ENCODE measurements around the gene DHDH.
"Not testable (repeated sequence)": the region's sequence is repeated elsewhere in the genome, so short reads cannot be mapped to it uniquely, and the experiment has no call there.

The DHDH gene

GRCh38 chr19:48922548-48923490, 10.7 kb upstream of the DHDH start:
- Histone ChIP-seq H3K4ac (ENCODE audit: low read depth, low read length) (no peak overlapping the region), H3K9ac (ENCODE audit: low read length) (no peak overlapping the region), H3K23ac (ENCODE audit: low read length) (no peak overlapping the region), H4K5ac (ENCODE audit: low read length) (no peak overlapping the region), H4K8ac (ENCODE audit: low read depth, low read length) (no peak overlapping the region), H3K36me3 (ENCODE audit: control insufficient read depth, insufficient read depth, low read length) (peaks cover 2% of the 10 kb centered on the region), H3K4me3 (ENCODE audit: low read length) (no peak overlapping the region), H3K4me1 (ENCODE audit: control insufficient read depth, low read depth, low read length) (no peaks in the 10 kb centered on the region), H2BK120ac (ENCODE audit: low read depth, low read length) (no peak overlapping the region), H2BK5ac (ENCODE audit: low read length) (no peak overlapping the region), H3K27me3 (ENCODE audit: insufficient read depth, low read length, poor library complexity) (no peaks in the 10 kb centered on the region), H3K79me1 (ENCODE audit: low read length) (no peaks in the 10 kb centered on the region), H2BK15ac (replicated peaks; ENCODE audit: low read depth) (no peak overlapping the region), H3K4me2 (ENCODE audit: low read length) (no peak overlapping the region), H2AK5ac (ENCODE audit: low read length) (no peak overlapping the region), H3K79me2 (ENCODE audit: control insufficient read depth, insufficient read depth, low read length) (no peaks in the 10 kb centered on the region), H3K27ac (ENCODE audit: low read depth, low read length) (no peak overlapping the region), H3K18ac (ENCODE audit: low read length) (no peak overlapping the region), H3K56ac (ENCODE audit: low read length) (no peak overlapping the region)
- DNase-seq, result no peak
- no CpG with 5 or more reads among the region's 18 CpGs for WGBS (ENCODE audit: extremely low coverage, insufficient coverage, low lambda C conversion rate)

DNA sequence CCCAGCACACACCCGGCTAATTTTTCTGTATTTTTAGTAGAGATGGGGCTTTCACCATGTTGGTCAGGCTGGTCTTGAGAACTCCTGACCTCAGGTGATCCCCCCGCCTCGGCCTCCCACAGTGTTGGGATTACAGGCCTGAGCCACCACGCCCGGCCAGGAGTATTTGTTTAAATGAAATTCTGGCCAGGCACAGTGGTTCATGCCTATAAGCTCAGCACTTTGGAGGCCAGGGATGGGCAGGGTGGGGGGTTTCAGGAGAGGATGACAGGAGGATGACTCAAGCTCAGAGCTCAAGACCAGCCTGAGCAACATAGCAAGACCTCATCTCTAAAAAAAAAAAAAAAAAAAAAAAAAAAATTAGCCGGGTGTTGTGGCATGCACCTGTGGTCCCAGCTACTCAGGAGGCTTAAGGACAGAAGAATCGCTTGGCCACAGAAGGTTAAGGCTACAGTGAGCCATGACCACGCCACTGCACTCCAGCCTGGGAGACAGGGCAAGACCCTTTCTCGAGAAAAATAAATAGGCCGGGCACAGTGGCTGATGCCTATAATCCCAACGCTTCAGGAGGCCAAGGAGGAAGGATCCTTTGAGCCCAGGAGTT, 8.2 kb upstream of the DHDH start:
- Histone ChIP-seq H4K5ac (ENCODE audit: low read length) (no peak overlapping the region), H3K4me2 (ENCODE audit: low read length) (no peak overlapping the region), H3K56ac (ENCODE audit: low read length) (no peak overlapping the region), H2BK120ac (ENCODE audit: low read depth, low read length) (no peak overlapping the region), H3K4ac (ENCODE audit: low read depth, low read length) (no peak overlapping the region), H3K27ac (ENCODE audit: low read depth, low read length) (no peak overlapping the region), H2BK15ac (replicated peaks; ENCODE audit: low read depth) (no peak overlapping the region), H3K79me1 (ENCODE audit: low read length) (no peaks in the 10 kb centered on the region), H3K79me2 (ENCODE audit: control insufficient read depth, insufficient read depth, low read length) (no peaks in the 10 kb centered on the region), H3K27me3 (ENCODE audit: insufficient read depth, low read length, poor library complexity) (no peaks in the 10 kb centered on the region), H3K18ac (ENCODE audit: low read length) (no peak overlapping the region), H3K23ac (ENCODE audit: low read length) (no peak overlapping the region), H4K8ac (ENCODE audit: low read depth, low read length) (no peak overlapping the region), H2AK5ac (ENCODE audit: low read length) (no peak overlapping the region), H3K4me3 (ENCODE audit: low read length) (no peak overlapping the region), H3K4me1 (ENCODE audit: control insufficient read depth, low read depth, low read length) (no peaks in the 10 kb centered on the region), H2BK5ac (ENCODE audit: low read length) (no peak overlapping the region), H3K9ac (ENCODE audit: low read length) (no peak overlapping the region), H3K36me3 (ENCODE audit: control insufficient read depth, insufficient read depth, low read length) (peaks cover 2% of the 10 kb centered on the region)
- WGBS (ENCODE audit: extremely low coverage, insufficient coverage, low lambda C conversion rate), result no CpG with 5 or more reads among the region's 11 CpGs
- peak; percentile 26 for DNase-seq

GRCh38 chr19:48925890-48926289, 7.6 kb upstream of the DHDH start:
- H4K5ac ChIP-seq (ENCODE audit: low read length); H3K4ac ChIP-seq (ENCODE audit: low read depth, low read length); H3K18ac ChIP-seq (ENCODE audit: low read length); H3K56ac ChIP-seq (ENCODE audit: low read length); H3K27me3 ChIP-seq (ENCODE audit: insufficient read depth, low read length, poor library complexity); H3K4me3 ChIP-seq (ENCODE audit: low read length); H2AK5ac ChIP-seq (ENCODE audit: low read length); H3K9ac ChIP-seq (ENCODE audit: low read length); H3K36me3 ChIP-seq (ENCODE audit: control insufficient read depth, insufficient read depth, low read length); H4K8ac ChIP-seq (ENCODE audit: low read depth, low read length); H3K4me1 ChIP-seq (ENCODE audit: control insufficient read depth, low read depth, low read length); H3K79me2 ChIP-seq (ENCODE audit: control insufficient read depth, insufficient read depth, low read length); DNase-seq; H3K27ac ChIP-seq (ENCODE audit: low read depth, low read length); H2BK120ac ChIP-seq (ENCODE audit: low read depth, low read length); H3K4me2 ChIP-seq (ENCODE audit: low read length); H3K79me1 ChIP-seq (ENCODE audit: low read length); H2BK15ac ChIP-seq (replicated peaks; ENCODE audit: low read depth); H2BK5ac ChIP-seq (ENCODE audit: low read length); H3K23ac ChIP-seq (ENCODE audit: low read length): not testable (repeated sequence)
- no CpG with 5 or more reads among the region's 8 CpGs for WGBS (ENCODE audit: extremely low coverage, insufficient coverage, low lambda C conversion rate)

- no peaks in the 10 kb centered on the region for H3K79me2 ChIP-seq (ENCODE audit: control insufficient read depth, insufficient read depth, low read length)
- H4K5ac ChIP-seq (ENCODE audit: low read length), result no peak overlapping the region
- H2BK120ac ChIP-seq (ENCODE audit: low read depth, low read length), result no peak overlapping the region
- no peaks in the 10 kb centered on the region for H3K27me3 ChIP-seq (ENCODE audit: insufficient read depth, low read length, poor library complexity)
- H2BK15ac ChIP-seq (replicated peaks; ENCODE audit: low read depth), result no peak overlapping the region
- H3K56ac ChIP-seq (ENCODE audit: low read length), result no peak overlapping the region
- DNase-seq, result no peak
- H2AK5ac ChIP-seq (ENCODE audit: low read length), result no peak overlapping the region
- H2BK5ac ChIP-seq (ENCODE audit: low read length), result no peak overlapping the region
- H4K8ac ChIP-seq (ENCODE audit: low read depth, low read length), result no peak overlapping the region
- H3K36me3 ChIP-seq (ENCODE audit: control insufficient read depth, insufficient read depth, low read length), result no peaks in the 10 kb centered on the region
- no peak overlapping the region for H3K27ac ChIP-seq (ENCODE audit: low read depth, low read length)
- no peak overlapping the region for H3K4me2 ChIP-seq (ENCODE audit: low read length)
- H3K18ac ChIP-seq (ENCODE audit: low read length), result no peak overlapping the region
- no peak overlapping the region for H3K23ac ChIP-seq (ENCODE audit: low read length)
- no peak overlapping the region for H3K9ac ChIP-seq (ENCODE audit: low read length)
- H3K4me1 ChIP-seq (ENCODE audit: control insufficient read depth, low read depth, low read length), result no peaks in the 10 kb centered on the region
- no peak overlapping the region for H3K4me3 ChIP-seq (ENCODE audit: low read length)
- H3K4ac ChIP-seq (ENCODE audit: low read depth, low read length), result no peak overlapping the region
- WGBS (ENCODE audit: extremely low coverage, insufficient coverage, low lambda C conversion rate), result no CpG with 5 or more reads among the region's 10 CpGs
- H3K79me1 ChIP-seq (ENCODE audit: low read length), result no peaks in the 10 kb centered on the region
These were observed 6.6 kb upstream of the DHDH start for GRCh38 chr19:48926909-48927308.

DNA sequence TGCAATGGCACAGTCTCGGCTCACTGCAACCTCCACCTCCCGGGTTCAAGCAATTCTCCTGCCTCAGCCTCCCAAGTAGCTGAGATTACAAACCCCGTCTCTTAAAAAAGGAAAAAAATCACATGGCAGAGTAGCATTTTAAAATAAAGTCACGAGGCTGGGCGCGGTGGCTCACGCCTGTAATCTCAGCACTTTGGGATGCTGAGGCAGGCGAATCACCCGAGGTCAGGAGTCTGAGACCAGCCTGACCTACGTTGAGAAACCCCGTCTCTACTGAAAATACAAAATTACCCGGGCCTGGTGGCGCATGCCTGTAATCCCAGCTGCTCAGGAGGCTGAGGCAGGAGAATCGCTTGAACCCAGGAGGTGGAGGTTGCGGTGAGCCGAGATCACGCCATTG, 5.8 kb upstream of the DHDH start:
- not testable (repeated sequence) for H2AK5ac ChIP-seq (ENCODE audit: low read length); H3K36me3 ChIP-seq (ENCODE audit: control insufficient read depth, insufficient read depth, low read length); H3K79me2 ChIP-seq (ENCODE audit: control insufficient read depth, insufficient read depth, low read length); H3K27ac ChIP-seq (ENCODE audit: low read depth, low read length); H3K79me1 ChIP-seq (ENCODE audit: low read length); H3K4me2 ChIP-seq (ENCODE audit: low read length); H2BK5ac ChIP-seq (ENCODE audit: low read length); H3K4ac ChIP-seq (ENCODE audit: low read depth, low read length); H4K5ac ChIP-seq (ENCODE audit: low read length); H3K18ac ChIP-seq (ENCODE audit: low read length); H3K56ac ChIP-seq (ENCODE audit: low read length); H3K4me3 ChIP-seq (ENCODE audit: low read length); H3K4me1 ChIP-seq (ENCODE audit: control insufficient read depth, low read depth, low read length); H3K27me3 ChIP-seq (ENCODE audit: insufficient read depth, low read length, poor library complexity); H2BK15ac ChIP-seq (replicated peaks; ENCODE audit: low read depth); H4K8ac ChIP-seq (ENCODE audit: low read depth, low read length); H3K23ac ChIP-seq (ENCODE audit: low read length); H2BK120ac ChIP-seq (ENCODE audit: low read depth, low read length); H3K9ac ChIP-seq (ENCODE audit: low read length); DNase-seq
- WGBS (ENCODE audit: extremely low coverage, insufficient coverage, low lambda C conversion rate), result no CpG with 5 or more reads among the region's 17 CpGs
